GM12892 (cell line): Measurements from ENCODE around the gene UNC13A.

Experiments used
- POLR2A ChIP-seq: IDR thresholded peaks from 2 replicates; pipeline ENCODE4 v1.6.1; 2011; ENCODE audit warnings: low read depth, low read length, control low read depth
- POLR2AphosphoS5 ChIP-seq: IDR thresholded peaks from 2 replicates; pipeline ENCODE4 v1.6.1; 2011; ENCODE audit warnings: low read depth, low read length, control low read depth
- TAF1 ChIP-seq: IDR thresholded peaks from 2 replicates; pipeline ENCODE4 v1.6.1; 2011; ENCODE audit warnings: low read depth, mild to moderate bottlenecking, control low read depth, low read length, borderline replicate concordance

GRCh38 chr19:17682273-17682672, 5.9 kb downstream of the UNC13A start:
- TF ChIP-seq TAF1, result no peak
- TF ChIP-seq POLR2AphosphoS5, result no peak
- no peak for TF ChIP-seq POLR2A
